Stimulated activated CD8-positive, alpha-beta memory T cell treated with anti-CD3 and anti-CD28 coated beads, Interleukin-12 subunit alpha, Interleukin-12 subunit beta, amount 100 ng/mL, for 24 hours (primary cell): ENCODE results near the gene RXRA.

Experiments used
- DNase-seq: peaks from one replicate; pipeline ENCODE4 v3.0.0-alpha.2; 2020; ENCODE audit errors: extremely low read depth

The RXRA gene

GRCh38 chr9:134451700-134452458, 125.6 kb downstream of the RXRA start:
- no peak for DNase-seq

- no peak for DNase-seq
Measured at GRCh38 chr9:134452728-134453127, 126.5 kb downstream of the RXRA start.

GRCh38 chr9:134453776-134454475, 127.7 kb downstream of the RXRA start:
- no peak for DNase-seq

- DNase-seq, result no peak
Measured at GRCh38 chr9:134454476-134454857, 128.2 kb downstream of the RXRA start.

GRCh38 chr9:134455021-134455471, 128.8 kb downstream of the RXRA start:
- no peak for DNase-seq

GRCh38 chr9:134455537-134455933, 129.3 kb downstream of the RXRA start:
- no peak for DNase-seq

GRCh38 chr9:134455934-134456755, 129.9 kb downstream of the RXRA start:
- DNase-seq, result peak; percentile 45

- DNase-seq, result no peak
Measured at GRCh38 chr9:134456756-134457305, 130.6 kb downstream of the RXRA start.

- no peak for DNase-seq
Measured at GRCh38 chr9:134457321-134458206, 131.3 kb downstream of the RXRA start.

GRCh38 chr9:134458207-134459108, 132.2 kb downstream of the RXRA start:
- no peak for DNase-seq

GRCh38 chr9:134459164-134459563, 132.9 kb downstream of the RXRA start:
- no peak for DNase-seq

- DNase-seq, result no peak
Measured at GRCh38 chr9:134459573-134459972, 133.3 kb downstream of the RXRA start.

GRCh38 chr9:134460206-134460605, 134.0 kb downstream of the RXRA start:
- DNase-seq, result no peak

- no peak for DNase-seq
Measured at GRCh38 chr9:134460896-134461295, 134.6 kb downstream of the RXRA start.

GRCh38 chr9:134461426-134461982, 135.2 kb downstream of the RXRA start:
- no peak for DNase-seq

- DNase-seq, result no peak
Measured at GRCh38 chr9:134462318-134462717, 136.1 kb downstream of the RXRA start.

GRCh38 chr9:134463280-134463679, 137.0 kb downstream of the RXRA start:
- no peak for DNase-seq

- DNase-seq, result no peak
Measured at GRCh38 chr9:134466869-134467616, 140.8 kb downstream of the RXRA start.

- no peak for DNase-seq
Measured at GRCh38 chr9:134468358-134468757, 142.1 kb downstream of the RXRA start.
